GM18511 (cell line): ENCODE data around the gene PTPRZ1.

ENCODE experiments used
- ATAC-seq: cut with Tn5 transposase; IDR thresholded peaks from one replicate; pipeline ENCODE4 v1.9.1; 2021; ENCODE audit warnings: mild to moderate bottlenecking, moderate library complexity; ENCODE audit not compliant: unreplicated experiment

Gene PTPRZ1

GRCh38 chr7:121872831-121873288, at the start of gene PTPRZ1:
TSS of gene PTPRZ1 (plus strand) at chr7:121873161. CDS start at chr7:121873500, 339 bp downstream.
- no peak for ATAC-seq

GRCh38 chr7:121824276-121824675, 48.7 kb upstream of the PTPRZ1 start:
- ATAC-seq, result no peak

GRCh38 chr7:121831351-121831750, 41.6 kb upstream of the PTPRZ1 start:
- ATAC-seq, result no peak

GRCh38 chr7:121831801-121832200, 41.2 kb upstream of the PTPRZ1 start:
- no peak for ATAC-seq

GRCh38 chr7:121832347-121832746, 40.6 kb upstream of the PTPRZ1 start:
- ATAC-seq, result no peak

- no peak for ATAC-seq
Measured at GRCh38 chr7:121833991-121834390, 39.0 kb upstream of the PTPRZ1 start.

GRCh38 chr7:121837462-121837861, 35.5 kb upstream of the PTPRZ1 start:
- ATAC-seq, result no peak

- ATAC-seq, result no peak
Measured at GRCh38 chr7:121847041-121847440, 25.9 kb upstream of the PTPRZ1 start.

GRCh38 chr7:121853307-121853706, 19.7 kb upstream of the PTPRZ1 start:
- ATAC-seq, result no peak

GRCh38 chr7:121860953-121861352, 12.0 kb upstream of the PTPRZ1 start:
- ATAC-seq, result no peak

GRCh38 chr7:121862591-121862990, 10.4 kb upstream of the PTPRZ1 start:
- no peak for ATAC-seq

- ATAC-seq, result no peak
Measured at GRCh38 chr7:121871188-121871587, 1.8 kb upstream of the PTPRZ1 start.

GRCh38 chr7:121873289-121874194, 581 bp downstream of the PTPRZ1 start:
- no peak for ATAC-seq

GRCh38 chr7:121874298-121874697, 1.3 kb downstream of the PTPRZ1 start:
- ATAC-seq, result no peak

GRCh38 chr7:121875203-121875602, 2.2 kb downstream of the PTPRZ1 start:
- no peak for ATAC-seq

- ATAC-seq, result no peak
Measured at GRCh38 chr7:121876656-121877500, 3.9 kb downstream of the PTPRZ1 start.

- no peak for ATAC-seq
Measured at GRCh38 chr7:121878918-121879464, 6.0 kb downstream of the PTPRZ1 start.

- ATAC-seq, result no peak
Measured at GRCh38 chr7:121879544-121879943, 6.6 kb downstream of the PTPRZ1 start.

- no peak for ATAC-seq
Measured at GRCh38 chr7:121882731-121883130, 9.8 kb downstream of the PTPRZ1 start.

- no peak for ATAC-seq
Measured at GRCh38 chr7:121885166-121885920, 12.4 kb downstream of the PTPRZ1 start.

GRCh38 chr7:121887634-121888033, 14.7 kb downstream of the PTPRZ1 start:
- no peak for ATAC-seq
